Mucosa of rectum (tissue), 2 donors: ENCODE results near the gene RIC1.

Experiments
- H3K27ac ChIP-seq, 2 donors: one replicate each; pipeline ENCODE4 v1.7.0; 2013; ENCODE audit warnings: inconsistent platforms in 2 of 2, low read depth in 2 of 2, low read length in 2 of 2
- H3K27me3 ChIP-seq, 2 donors: one replicate each; pipeline ENCODE4 v1.7.0; 2013; ENCODE audit warnings: low read length in 2 of 2; ENCODE audit not compliant: control insufficient read depth in 2 of 2, insufficient read depth in 2 of 2
- H3K36me3 ChIP-seq, 2 donors: one replicate each; pipeline ENCODE4 v1.7.0; 2013; ENCODE audit warnings: low read length in 2 of 2; ENCODE audit not compliant: control insufficient read depth in 2 of 2, insufficient read depth in 2 of 2
- H3K4me1 ChIP-seq, 2 donors: one replicate each; pipeline ENCODE4 v1.7.0; 2013; ENCODE audit warnings: low read length in 2 of 2, mild to moderate bottlenecking in 1 of 2; ENCODE audit not compliant: control insufficient read depth in 2 of 2, insufficient read depth in 2 of 2
- H3K4me3 ChIP-seq, 2 donors: one replicate each; pipeline ENCODE4 v1.7.0; 2013; ENCODE audit warnings: low read length in 2 of 2
- H3K9ac ChIP-seq, 2 donors: one replicate each; pipeline ENCODE4 v1.7.0; 2013; ENCODE audit warnings: low read length in 2 of 2, low read depth in 1 of 2, mild to moderate bottlenecking in 1 of 2
- H3K9me3 ChIP-seq, 2 donors: one replicate each; pipeline ENCODE4 v1.7.0; 2013; ENCODE audit warnings: low read length in 2 of 2; ENCODE audit not compliant: control insufficient read depth in 2 of 2
- donor health status: healthy.
- donor health status: Normal muscosa, but diverticular disease.

Gene RIC1

DNA sequence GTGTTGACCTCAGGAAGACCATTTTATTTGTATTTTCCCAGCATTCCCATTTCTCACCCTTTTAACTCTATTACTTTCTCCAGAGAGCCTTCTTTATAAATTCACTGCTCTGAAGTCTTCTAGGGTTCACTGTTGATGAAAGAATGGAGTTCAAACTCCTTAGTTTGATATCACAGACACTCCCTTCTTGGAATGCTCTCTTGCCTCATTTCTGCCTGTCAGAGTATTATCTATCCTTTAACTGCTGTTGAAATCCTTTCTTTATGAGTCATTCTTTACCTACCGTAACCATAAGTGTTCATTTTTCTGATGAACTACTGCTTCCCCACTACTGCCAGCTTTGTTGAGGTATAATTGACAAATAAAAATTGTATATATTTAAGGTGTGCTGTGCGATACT is 4.3 kb downstream of the RIC1 start:
- Histone ChIP-seq H3K9me3 (peaks cover 0 to 6% of the 10 kb centered on the region in 2 donors), H3K27me3 (no peaks in the 10 kb centered on the region), H3K36me3 (no peaks in the 10 kb centered on the region), H3K4me3 (no peak overlapping the region), H3K4me1 (peaks cover 10 to 11% of the 10 kb centered on the region in 2 donors), H3K27ac (no peak overlapping the region), H3K9ac (no peak overlapping the region)

DNA sequence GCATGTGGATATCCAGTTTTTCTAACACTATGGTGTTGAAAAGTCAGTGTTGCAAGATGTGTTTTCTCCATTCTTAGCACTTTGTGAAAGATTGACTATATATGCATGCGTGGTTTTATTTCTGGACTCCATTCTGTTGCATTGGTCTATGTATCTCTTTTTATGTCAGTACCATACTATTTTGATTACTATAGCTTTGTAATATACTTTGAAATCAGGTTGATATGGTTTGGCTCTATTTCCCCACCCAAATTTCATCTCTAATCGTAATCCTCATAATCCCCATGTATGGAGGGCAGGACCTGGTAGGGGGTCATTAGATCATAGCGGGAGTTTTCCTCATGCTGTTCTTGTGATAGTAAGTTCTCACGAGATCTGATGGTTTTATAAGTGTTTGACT is 6.5 kb downstream of the RIC1 start:
- Histone ChIP-seq H3K36me3 (no peaks in the 10 kb centered on the region), H3K4me1 (peaks cover 7 to 8% of the 10 kb centered on the region in 2 donors), H3K9me3 (peaks cover 0 to 6% of the 10 kb centered on the region in 2 donors), H3K9ac (no peak overlapping the region), H3K27ac (no peak overlapping the region), H3K27me3 (no peaks in the 10 kb centered on the region), H3K4me3 (no peak overlapping the region)

DNA sequence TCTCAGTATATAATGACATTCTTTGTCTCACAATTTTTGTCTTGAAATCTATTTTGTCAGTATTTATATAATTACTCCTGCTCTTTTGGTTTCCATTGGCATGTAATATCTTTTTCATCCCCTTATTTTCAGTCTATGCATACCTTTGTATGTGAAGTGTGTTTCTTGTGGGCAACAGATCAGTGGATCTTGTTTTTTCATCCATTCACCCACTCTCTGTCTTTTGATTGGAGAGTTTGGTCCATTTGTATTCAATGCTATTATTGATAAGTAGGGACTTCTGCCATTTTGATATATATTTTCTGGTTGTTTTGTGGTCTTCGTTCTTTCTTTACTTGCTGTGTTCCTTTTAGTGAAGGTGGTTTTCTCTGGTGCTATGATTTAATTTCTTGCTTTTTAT is 10.9 kb downstream of the RIC1 start:
- Histone ChIP-seq H3K36me3 (no peaks in the 10 kb centered on the region), H3K27me3 (no peaks in the 10 kb centered on the region), H3K4me3 (no peak overlapping the region), H3K4me1 (no peaks in the 10 kb centered on the region), H3K9me3 (peaks cover 0 to 6% of the 10 kb centered on the region in 2 donors), H3K27ac (no peak overlapping the region), H3K9ac (no peak overlapping the region)

DNA sequence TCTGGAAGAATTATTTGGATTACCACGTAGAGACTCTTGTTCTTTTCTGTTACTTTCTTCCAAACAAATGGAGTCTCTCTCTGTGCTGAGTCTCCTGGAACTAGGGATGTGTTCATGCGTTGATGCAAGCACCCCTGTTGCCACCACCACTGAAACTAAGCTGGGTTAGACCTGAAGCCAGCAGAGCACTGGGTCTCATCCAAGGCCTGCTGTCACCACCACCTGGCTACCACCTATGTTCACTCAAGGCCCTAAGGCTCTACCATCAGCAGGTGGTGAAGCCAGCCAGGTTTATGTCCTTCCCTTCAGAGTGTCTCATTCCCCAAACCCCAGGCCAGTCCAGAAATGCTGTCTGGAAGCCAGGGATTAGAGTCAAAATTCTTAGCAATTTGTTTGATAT is 13.3 kb downstream of the RIC1 start:
- Histone ChIP-seq H3K27me3 (no peaks in the 10 kb centered on the region), H3K4me3 (no peak overlapping the region), H3K9me3 (no peaks in the 10 kb centered on the region), H3K9ac (no peak overlapping the region), H3K27ac (no peak overlapping the region), H3K36me3 (no peaks in the 10 kb centered on the region), H3K4me1 (no peaks in the 10 kb centered on the region)

DNA sequence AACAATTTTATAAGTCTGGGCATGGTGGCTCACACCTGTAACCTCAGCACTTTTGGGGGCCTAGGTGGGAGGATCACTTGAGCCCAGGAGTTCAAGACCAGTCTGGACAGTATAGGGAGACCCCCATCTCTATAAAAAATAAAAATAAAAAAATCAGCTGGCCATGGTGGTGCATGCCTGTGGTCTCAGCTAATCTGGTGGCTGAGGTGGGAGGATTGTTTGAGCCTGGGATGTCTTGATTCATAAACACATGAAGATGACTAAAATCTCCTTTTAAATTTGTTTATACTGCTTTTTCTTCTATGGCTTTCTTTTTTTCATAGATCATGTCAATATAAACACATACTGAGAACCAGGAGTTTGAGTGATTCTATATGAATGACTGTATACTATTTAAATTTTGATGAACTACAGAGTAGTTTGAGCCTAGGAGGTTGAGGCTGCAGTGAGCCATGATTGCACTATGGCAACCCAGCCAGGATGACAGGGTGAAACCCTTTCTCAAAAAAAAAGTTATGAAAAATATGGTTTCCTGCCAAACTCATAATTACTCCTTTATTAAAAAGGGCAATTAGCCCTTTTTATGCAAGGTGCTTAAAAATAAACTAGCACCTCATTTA is 14.2 kb downstream of the RIC1 start:
- H3K27ac ChIP-seq = no peak overlapping the region
- no peaks in the 10 kb centered on the region for H3K4me1 ChIP-seq
- no peaks in the 10 kb centered on the region for H3K27me3 ChIP-seq
- no peak overlapping the region for H3K4me3 ChIP-seq
- no peak overlapping the region for H3K9ac ChIP-seq
- H3K9me3 ChIP-seq = no peaks in the 10 kb centered on the region
- H3K36me3 ChIP-seq = no peaks in the 10 kb centered on the region

DNA sequence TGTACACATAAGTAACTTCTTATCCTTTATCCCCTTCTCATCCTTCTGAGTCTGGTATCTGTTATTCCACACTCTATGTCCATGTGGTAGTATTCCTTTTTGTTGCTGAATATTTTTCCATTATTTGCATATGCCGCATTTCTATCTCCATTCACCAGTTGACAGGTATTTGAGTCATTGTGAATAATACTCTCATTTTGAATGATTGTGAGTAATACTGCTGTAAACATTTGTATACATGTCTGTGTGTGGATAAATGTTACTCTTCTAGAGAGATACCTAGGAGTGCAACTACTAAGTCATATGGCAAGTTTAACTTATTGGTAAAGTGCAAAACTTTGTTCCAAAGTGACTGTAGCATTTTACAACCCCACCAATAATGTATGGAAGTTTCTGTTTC is 15.6 kb downstream of the RIC1 start:
- Histone ChIP-seq H3K36me3 (no peaks in the 10 kb centered on the region), H3K27me3 (no peaks in the 10 kb centered on the region), H3K9ac (no peak overlapping the region), H3K4me3 (no peak overlapping the region), H3K9me3 (no peaks in the 10 kb centered on the region), H3K4me1 (no peaks in the 10 kb centered on the region), H3K27ac (no peak overlapping the region)

DNA sequence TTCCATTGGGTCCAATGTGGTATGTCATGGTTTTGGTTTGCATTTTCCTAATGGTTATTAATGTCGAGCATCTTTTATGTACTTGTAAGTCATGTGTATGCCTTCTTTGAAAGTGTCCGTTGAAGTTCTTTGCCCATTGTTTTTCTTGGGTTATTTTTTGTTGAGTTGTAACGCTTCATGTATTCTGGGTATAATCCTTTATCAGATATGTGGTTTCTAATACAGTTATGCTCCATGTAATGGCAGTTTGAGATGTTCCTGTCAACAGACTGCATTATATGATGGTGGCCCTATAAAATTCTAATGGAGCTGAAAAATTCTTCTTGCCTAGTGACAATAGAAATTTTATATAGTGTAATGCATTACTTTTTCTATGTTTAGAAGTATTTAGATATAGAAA is 17.2 kb downstream of the RIC1 start:
- peaks cover 0 to 2% of the 10 kb centered on the region in 2 donors for H3K9me3 ChIP-seq

DNA sequence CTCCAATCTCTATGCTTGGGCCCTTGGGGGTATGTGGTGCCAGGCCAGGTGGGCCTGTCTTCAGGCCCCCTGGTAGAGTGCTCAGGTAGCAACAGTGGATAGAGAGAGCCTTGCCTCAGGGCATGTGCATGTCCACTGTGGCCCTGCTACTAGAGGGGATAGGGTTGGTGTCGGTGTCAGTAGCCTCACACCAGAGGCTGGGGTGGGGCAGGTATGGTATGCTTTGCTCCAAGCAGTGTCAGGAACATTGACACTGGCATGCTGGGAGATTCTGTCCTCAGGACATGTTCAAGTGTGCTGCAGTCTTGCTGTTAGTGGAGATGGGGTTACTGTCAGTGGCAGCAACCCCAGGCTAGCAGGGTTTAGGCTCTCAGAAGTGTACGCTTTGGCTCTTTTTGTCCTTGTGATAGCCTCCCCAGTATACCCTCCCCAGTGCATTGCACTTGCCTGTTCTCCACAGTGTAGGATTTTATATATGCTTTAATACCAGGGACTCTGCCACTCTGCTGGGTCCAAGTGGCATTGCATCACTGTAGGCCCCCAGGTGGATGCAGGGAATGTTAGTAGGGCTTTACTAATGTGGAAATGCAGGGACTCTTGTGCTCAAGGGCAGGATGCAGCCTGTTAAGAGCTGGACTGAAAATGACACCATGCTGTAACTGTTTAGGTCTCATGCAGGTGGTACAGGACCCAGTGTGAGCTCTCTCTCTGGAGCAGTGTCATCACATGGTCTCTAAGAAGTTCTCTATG is 21.6 kb downstream of the RIC1 start:
- H3K9ac ChIP-seq = no peak overlapping the region
- no peaks in the 10 kb centered on the region for H3K4me1 ChIP-seq
- no peaks in the 10 kb centered on the region for H3K27me3 ChIP-seq
- no peaks in the 10 kb centered on the region for H3K36me3 ChIP-seq
- H3K9me3 ChIP-seq = peaks cover 0 to 7% of the 10 kb centered on the region in 2 donors
- H3K27ac ChIP-seq = no peak overlapping the region
- H3K4me3 ChIP-seq = no peak overlapping the region

More for the DNA sequence above, 17.2 kb downstream of the RIC1 start:
- H3K27ac ChIP-seq = no peak overlapping the region
- no peaks in the 10 kb centered on the region for H3K27me3 ChIP-seq
- no peak overlapping the region for H3K4me3 ChIP-seq
- H3K9ac ChIP-seq = no peak overlapping the region
- no peaks in the 10 kb centered on the region for H3K36me3 ChIP-seq
- no peaks in the 10 kb centered on the region for H3K4me1 ChIP-seq

DNA sequence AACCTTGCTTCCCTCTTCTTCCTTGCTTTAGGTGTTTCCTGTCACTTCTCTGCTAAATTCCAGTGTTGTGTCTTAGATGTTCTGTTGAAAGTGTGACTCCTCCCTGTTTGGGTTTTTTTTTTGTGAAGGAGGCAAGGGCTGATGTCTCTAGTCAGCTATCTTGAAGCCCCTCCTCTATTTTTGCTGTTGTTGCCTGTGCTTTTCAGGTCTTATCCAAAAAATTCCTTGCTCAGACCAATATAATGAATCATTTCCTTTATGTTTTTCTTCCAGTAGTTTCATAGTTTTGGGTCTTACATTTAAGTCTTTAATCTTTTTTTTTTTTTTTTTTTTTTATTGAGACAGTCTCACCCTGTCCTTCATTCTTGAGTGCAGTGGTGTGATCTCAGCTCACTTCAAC is 22.3 kb downstream of the RIC1 start:
- H3K27ac ChIP-seq = no peak overlapping the region
- H3K4me1 ChIP-seq = no peaks in the 10 kb centered on the region
- no peak overlapping the region for H3K9ac ChIP-seq
- no peaks in the 10 kb centered on the region for H3K36me3 ChIP-seq
- H3K9me3 ChIP-seq = peaks cover 0 to 7% of the 10 kb centered on the region in 2 donors
- no peaks in the 10 kb centered on the region for H3K27me3 ChIP-seq
- H3K4me3 ChIP-seq = no peak overlapping the region

DNA sequence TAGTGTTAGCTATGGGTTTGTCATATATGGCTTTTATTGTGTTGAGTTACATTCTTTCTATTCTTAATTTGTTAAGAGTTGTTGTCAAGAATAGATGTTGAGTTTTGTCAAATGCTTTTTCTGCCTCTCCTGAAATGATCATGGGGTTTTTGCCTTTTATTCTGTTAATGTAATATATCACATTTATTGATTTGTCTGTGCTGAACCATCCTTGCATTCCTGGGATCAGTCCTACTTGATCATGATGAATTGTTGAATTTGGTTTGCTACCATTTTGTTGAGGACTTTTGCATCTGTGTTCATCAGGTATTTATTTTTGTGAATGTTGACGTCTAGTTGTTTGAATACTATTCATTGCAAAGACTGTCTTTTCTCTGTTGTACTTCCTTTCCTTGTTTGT is 23.9 kb downstream of the RIC1 start:
- no peak overlapping the region for H3K9ac ChIP-seq
- H3K4me3 ChIP-seq = no peak overlapping the region
- H3K27ac ChIP-seq = no peak overlapping the region
- H3K27me3 ChIP-seq = no peaks in the 10 kb centered on the region
- H3K4me1 ChIP-seq = no peaks in the 10 kb centered on the region
- peaks cover 2 to 7% of the 10 kb centered on the region in 2 donors for H3K36me3 ChIP-seq
- H3K9me3 ChIP-seq = peaks cover 0 to 7% of the 10 kb centered on the region in 2 donors
